ENCODE results near the gene ERAP2.

DNA sequence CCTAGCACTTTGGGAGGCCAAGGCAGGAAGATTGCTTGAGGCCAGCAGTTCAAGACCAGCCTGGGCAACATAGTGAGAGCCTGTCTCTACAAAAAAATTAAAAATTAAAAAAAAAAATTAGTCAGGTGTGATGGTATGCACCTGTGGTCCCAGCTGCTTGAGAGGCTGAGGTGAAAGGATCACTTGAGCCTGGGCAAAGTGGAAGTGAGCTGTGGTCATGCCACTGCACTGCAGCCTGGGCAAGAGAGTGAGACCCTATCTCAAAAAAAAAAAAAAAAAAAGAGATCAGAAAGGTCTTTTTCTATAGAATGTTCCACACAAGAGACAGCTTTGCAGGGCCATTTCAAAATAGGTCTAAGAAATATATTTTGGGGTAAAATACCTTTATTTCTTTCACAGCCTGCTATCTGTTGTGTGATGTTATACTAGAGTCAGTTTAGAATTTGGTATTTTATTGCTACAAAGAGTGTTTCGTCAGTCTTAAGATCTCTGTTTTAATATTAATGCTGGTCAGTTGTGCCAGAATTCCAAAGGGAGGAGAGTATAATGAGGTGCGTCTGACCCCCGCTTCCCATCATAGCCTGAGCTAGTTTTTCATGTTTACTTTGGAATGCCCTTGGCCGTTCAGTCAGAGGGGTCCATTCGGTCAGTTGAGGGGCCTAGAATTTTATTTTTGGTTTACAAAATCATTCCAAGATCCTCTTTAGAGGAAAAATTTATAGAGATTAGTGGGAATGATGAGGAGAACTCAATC, 69.0 kb downstream of the ERAP2 start:
- no peak for TF ChIP-seq CTCF (IDR thresholded peaks at IDR 0.05)
- TF ChIP-seq POLR2AphosphoS5 (IDR thresholded peaks at IDR 0.05; ENCODE audit: low read depth, low read length), result no peak
- no peak for TF ChIP-seq TCF7L2 (IDR thresholded peaks at IDR 0.05; ENCODE audit: low read depth, low read length)
